Esophagus muscularis mucosa (tissue), 4 donors: ENCODE results near the gene SNRNP70.

Source experiments
- EP300 ChIP-seq: sonication (generic); formaldehyde crosslinking; IDR thresholded peaks from one replicate; pipeline ENCODE4 v1.6.1; 2017; ENCODE audit warnings: antibody characterized with exemption
- POLR2A ChIP-seq: fragments of 450-650 bp; IDR thresholded peaks from one replicate; pipeline ENCODE4 v1.6.1; 2017; ENCODE audit warnings: antibody characterized with exemption, moderate library complexity, mild to moderate bottlenecking, low read depth
- POLR2AphosphoS5 ChIP-seq, 2 donors: sonication (generic); formaldehyde crosslinking; IDR thresholded peaks; one replicate each; pipeline ENCODE4 v1.6.1; 2017; ENCODE audit warnings: antibody characterized with exemption in 2 of 2
- TF ChIP-seq, protein P1 (sequence below), 3 experiments: fragments of 200-600 bp in 2 of 3; fragments of 450-650 bp in 1 of 3; sonication (generic) in 2 of 3; IDR thresholded peaks; one replicate each; pipeline ENCODE4 v1.5.1; 2017 to 2019; ENCODE audit warnings: antibody characterized with exemption in 3 of 3, mild to moderate bottlenecking in 2 of 3, moderate library complexity in 1 of 3

DNA sequence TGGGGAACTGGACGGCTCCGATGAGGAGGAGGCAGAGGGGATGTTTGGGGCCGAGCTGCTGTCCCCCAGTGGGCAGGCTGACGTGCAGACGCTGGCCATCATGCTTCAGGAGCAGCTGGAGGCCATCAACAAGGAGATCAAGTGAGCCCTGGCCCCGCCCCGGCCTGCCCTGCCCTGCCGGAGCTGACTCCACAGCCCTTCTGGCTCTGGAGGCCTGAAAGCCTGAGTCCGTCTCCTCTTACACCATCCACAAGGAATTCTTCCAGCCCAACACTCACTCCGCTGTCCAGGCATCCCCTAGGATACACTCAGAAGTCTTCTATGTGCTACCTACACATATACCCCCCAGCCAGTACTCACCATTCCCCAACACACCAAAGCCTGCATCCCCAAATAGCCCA, 51.5 kb downstream of the SNRNP70 start:
- TF ChIP-seq, protein P1, sequence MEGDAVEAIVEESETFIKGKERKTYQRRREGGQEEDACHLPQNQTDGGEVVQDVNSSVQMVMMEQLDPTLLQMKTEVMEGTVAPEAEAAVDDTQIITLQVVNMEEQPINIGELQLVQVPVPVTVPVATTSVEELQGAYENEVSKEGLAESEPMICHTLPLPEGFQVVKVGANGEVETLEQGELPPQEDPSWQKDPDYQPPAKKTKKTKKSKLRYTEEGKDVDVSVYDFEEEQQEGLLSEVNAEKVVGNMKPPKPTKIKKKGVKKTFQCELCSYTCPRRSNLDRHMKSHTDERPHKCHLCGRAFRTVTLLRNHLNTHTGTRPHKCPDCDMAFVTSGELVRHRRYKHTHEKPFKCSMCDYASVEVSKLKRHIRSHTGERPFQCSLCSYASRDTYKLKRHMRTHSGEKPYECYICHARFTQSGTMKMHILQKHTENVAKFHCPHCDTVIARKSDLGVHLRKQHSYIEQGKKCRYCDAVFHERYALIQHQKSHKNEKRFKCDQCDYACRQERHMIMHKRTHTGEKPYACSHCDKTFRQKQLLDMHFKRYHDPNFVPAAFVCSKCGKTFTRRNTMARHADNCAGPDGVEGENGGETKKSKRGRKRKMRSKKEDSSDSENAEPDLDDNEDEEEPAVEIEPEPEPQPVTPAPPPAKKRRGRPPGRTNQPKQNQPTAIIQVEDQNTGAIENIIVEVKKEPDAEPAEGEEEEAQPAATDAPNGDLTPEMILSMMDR (IDR thresholded peaks at IDR 0.05) = no peak
- TF ChIP-seq POLR2A (no peak), POLR2AphosphoS5 (IDR thresholded peaks at IDR 0.05) (peak; percentile 18 to 49), EP300 (no peak)
